Esophagus muscularis mucosa (tissue), 3 donors: Measurements from ENCODE around the gene EEF2.

ENCODE experiments used
- POLR2A ChIP-seq: fragments of 450-650 bp; IDR thresholded peaks from one replicate; pipeline ENCODE4 v1.6.1; 2017; ENCODE audit warnings: antibody characterized with exemption, moderate library complexity, mild to moderate bottlenecking, low read depth
- POLR2AphosphoS5 ChIP-seq, 2 donors: sonication (generic); formaldehyde crosslinking; IDR thresholded peaks; one replicate each; pipeline ENCODE4 v1.6.1; 2017; ENCODE audit warnings: antibody characterized with exemption in 2 of 2
- TF ChIP-seq, protein P1 (sequence below), 3 experiments: fragments of 200-600 bp in 2 of 3; fragments of 450-650 bp in 1 of 3; sonication (generic) in 2 of 3; IDR thresholded peaks; one replicate each; pipeline ENCODE4 v1.5.1; 2017 to 2019; ENCODE audit warnings: antibody characterized with exemption in 3 of 3, mild to moderate bottlenecking in 2 of 3, moderate library complexity in 1 of 3

- TF ChIP-seq, protein P1, sequence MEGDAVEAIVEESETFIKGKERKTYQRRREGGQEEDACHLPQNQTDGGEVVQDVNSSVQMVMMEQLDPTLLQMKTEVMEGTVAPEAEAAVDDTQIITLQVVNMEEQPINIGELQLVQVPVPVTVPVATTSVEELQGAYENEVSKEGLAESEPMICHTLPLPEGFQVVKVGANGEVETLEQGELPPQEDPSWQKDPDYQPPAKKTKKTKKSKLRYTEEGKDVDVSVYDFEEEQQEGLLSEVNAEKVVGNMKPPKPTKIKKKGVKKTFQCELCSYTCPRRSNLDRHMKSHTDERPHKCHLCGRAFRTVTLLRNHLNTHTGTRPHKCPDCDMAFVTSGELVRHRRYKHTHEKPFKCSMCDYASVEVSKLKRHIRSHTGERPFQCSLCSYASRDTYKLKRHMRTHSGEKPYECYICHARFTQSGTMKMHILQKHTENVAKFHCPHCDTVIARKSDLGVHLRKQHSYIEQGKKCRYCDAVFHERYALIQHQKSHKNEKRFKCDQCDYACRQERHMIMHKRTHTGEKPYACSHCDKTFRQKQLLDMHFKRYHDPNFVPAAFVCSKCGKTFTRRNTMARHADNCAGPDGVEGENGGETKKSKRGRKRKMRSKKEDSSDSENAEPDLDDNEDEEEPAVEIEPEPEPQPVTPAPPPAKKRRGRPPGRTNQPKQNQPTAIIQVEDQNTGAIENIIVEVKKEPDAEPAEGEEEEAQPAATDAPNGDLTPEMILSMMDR (IDR thresholded peaks at IDR 0.05) = no peak
- TF ChIP-seq POLR2A (no peak), POLR2AphosphoS5 (IDR thresholded peaks at IDR 0.05) (no peak)
Measured at GRCh38 chr19:4018140-4018613, 32.9 kb upstream of the EEF2 start.
